HG03457 (cell line): Measurements from ENCODE around the gene EEPD1.
"Not testable (repeated sequence)": the region's sequence is repeated elsewhere in the genome, so short reads cannot be mapped to it uniquely, and the experiment has no call there.

Experiments
- ATAC-seq: cut with Tn5 transposase; IDR thresholded peaks from one replicate; pipeline ENCODE4 v1.9.1; 2021; ENCODE audit warnings: moderate number of reproducible peaks; ENCODE audit not compliant: unreplicated experiment

EEPD1 gene

DNA sequence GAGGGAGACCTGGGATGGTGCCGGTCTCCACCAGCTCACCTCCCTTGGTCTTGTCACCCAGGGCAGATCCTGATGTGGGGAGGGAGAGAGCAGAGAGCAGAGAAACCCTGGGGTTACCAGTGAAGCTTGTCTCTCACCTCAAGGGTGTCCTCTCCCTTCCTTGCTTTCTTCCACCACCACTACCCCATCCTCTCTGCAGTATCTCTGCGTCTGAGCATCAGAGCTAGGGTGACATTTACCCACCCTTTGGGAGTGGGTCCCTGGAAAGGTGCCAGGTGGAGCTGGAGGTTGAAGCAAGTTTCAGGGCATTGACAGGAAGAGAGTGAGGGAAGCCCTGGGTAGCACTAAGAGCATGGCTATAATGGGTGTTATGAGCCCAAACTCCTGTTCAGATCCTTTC is 161.4 kb downstream of the EEPD1 start:
- ATAC-seq: no peak

DNA sequence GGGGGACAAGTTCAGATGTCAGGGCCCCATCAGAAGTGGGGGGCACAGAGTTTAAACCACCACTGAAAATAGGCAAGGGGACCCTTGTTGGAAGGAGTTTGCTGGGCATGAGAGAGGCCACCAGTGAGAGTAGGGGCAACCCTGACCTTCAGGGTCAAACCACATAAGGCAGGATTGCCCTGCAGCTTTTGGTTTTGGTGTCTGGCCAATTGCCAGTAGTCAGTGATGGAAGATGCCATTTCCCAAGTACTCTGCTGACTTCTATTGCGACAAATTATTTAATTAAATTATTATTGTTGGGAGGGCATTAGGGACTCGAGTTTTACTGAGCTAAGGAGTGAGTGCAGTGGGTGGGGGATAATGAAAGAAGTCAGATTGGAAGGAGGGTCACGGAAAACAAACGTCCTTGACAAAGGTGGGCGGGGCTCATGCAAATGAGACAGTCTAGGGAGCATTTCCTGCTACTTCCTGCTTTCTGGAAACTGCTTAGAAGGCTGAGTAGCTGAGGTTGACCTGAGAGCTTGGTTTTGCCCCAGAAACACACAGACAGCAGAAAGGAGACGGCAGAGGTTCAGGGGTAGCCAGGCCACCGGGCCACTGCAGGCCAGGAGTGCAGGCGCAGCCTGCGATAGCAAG is 162.4 kb downstream of the EEPD1 start:
- ATAC-seq: no peak

DNA sequence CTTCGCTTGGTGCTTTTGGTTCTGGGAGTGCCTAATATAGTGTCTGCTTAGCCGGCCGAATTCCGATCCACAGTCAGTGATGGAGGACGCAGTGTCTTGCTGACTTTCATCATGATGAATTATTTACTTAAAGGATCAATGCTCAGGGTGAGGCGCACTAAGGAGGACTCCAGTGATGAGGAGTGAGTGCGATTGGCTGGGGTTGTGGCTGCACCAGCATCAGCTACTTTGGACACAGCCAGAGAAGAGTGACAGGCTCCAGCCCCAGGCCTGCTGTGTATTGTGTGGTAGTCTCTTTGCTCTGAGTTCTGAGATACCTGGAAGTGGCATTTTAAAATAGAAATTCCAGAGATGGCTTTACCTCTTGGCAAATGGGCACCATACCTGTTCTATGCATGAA is 163.3 kb downstream of the EEPD1 start:
- no peak for ATAC-seq

DNA sequence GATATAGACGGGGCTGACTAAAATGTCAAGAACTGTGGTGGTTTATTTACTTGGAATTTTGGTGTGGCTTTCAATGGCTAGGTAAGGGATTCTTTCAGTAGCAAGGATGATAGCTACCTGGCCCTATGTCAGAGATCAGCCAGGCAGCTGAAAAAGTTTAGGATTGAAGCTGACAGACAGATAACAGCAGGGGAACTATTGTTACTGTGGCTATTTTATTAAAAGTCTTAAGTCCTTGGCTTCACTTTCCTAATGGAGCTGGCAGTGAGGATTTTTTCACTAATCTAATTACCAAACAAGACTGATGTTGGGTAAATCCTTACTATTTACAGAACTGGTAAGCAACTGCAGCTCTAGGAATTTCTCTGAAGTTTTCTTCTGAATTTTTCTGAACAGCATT is 164.2 kb downstream of the EEPD1 start:
- no peak for ATAC-seq

DNA sequence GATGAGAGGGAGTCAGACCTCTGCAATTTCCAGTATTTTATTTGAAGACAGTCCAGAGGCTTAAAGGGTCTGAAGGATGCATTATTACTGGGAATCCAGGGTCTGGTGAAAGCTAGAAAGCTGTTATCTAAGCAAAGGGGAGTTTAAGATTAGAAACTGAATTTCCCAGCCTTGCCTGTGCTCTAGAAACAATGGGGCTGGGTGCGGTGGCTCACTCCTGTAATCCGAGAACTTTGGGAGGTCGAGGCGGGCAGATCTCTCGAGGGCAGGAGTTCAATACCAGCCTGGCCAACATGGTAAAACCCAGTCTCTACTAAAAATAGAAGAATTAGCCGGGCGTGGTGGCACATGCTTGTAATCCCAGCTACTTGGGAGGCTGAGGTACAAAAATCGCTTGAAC is 165.1 kb downstream of the EEPD1 start:
- ATAC-seq: no peak

DNA sequence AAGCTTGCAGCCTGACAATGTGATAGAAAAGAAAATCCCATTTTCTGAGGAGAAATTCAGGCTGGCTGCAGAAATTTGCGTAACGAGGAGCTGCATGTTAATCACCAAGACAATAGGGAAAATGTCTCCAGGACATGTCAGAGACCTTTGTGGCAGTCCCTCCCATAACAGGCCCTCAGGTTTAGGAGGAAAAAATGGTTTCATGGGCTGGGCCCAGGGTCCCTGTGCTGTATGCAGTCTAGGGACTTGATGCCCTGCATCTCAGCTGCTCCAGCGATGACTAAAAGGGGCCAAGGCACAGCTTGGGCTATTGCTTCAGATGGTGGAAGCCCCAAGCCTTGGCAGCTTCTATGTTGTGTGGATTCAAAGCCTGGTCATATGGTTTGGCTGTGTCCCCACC is 168.2 kb downstream of the EEPD1 start:
- ATAC-seq: not testable (repeated sequence)

DNA sequence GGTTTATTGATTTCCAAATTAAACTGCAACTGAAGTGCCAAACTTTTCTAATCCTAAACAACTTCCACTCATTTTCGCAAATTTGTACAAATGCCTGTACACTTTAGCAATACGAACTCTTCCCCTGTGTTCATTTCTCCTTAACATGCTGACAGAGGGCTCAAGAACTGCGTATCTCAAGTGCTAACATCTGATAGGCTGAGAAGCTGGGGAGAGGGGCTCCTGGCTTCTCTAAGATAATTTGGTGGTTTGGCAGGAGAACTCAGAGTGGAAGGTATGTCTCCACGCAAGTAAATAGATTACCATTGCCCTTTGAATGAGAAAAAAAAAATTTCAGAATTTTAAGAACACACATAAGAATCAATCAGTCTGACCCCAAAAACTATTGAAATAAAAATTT is 183.3 kb downstream of the EEPD1 start:
- ATAC-seq: no peak

DNA sequence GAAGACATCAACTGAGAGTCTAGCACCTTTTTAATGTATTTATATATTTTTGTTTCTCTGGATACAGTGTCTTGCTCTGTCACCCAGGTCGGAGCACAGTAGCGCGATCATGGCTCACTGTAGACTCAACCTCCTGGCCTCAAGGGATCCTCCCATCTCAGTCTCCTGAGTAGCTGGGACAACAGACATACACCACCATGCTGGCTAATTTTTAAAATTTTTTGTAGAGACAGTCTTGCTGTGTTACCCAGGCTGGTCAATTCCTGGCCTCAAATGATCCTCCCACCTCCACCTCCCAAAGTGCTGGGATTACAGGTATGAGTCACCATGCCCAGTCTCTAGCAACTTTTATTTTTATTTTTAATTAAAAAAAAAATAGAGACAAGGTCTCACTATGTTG is 185.2 kb downstream of the EEPD1 start:
- ATAC-seq: no peak

DNA sequence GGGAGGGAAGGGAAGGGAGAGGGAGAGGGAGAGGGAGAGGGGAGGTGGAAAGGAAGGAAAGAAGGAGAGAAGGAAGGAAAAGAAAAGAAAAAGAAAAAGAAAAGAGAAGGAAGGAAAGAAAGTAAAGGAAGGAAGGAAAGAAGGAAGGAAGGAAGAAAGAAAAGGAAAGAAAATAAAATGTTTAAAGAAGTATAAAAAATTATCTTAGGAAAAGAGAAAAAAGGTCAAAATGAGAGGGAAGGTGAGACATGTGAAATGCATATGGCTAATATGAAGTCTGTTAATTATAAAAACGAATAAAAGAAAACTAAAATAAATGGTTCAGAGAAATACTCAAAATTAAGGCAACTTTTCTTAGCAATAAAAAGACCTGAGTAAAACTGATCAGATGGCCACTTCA is 190.5 kb downstream of the EEPD1 start:
- ATAC-seq: no peak

DNA sequence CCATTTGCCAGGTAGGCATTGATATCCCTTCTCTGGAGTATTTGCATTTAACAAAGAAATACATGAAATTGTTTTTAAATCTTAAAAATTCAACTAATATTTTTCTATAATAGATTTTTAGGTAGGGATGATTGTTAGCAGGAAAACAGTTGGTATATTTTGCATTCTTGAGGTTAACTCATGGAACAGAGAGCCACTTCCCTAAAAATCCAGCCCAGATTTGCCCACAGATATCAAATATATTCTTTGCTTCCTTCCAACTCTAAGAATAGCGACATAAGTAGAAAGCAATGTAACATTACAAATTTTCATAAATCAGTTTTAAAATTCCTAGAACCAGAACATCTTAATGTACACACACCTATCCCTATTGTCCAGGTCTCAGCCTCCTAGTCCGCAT is 191.6 kb downstream of the EEPD1 start:
- no peak for ATAC-seq

DNA sequence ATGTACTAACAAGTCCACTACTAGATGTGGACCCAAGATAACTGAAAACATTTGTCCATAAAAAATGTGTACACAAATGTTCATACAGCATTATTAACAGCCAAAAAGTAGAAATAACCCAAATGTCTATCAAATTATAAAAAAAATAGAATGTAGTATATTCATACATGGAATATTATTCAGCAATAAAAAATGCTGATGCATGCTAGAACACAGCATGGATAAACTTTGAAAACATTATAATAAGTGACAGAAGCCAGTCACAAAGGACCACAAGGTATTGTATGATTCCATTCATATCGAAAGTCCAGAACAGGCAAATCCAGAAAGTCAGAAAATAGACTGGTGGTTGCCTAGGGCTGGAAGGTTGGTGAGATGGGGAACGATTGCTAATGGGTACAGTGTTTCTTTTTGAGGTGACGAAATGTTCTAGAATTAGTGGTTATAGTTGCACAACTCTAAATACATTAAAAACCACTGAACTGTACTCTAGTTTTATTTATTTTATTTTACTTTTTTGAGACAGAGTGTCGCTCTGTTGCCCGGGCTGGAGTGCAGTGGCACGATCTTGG is 193.3 kb downstream of the EEPD1 start:
- ATAC-seq: no peak

DNA sequence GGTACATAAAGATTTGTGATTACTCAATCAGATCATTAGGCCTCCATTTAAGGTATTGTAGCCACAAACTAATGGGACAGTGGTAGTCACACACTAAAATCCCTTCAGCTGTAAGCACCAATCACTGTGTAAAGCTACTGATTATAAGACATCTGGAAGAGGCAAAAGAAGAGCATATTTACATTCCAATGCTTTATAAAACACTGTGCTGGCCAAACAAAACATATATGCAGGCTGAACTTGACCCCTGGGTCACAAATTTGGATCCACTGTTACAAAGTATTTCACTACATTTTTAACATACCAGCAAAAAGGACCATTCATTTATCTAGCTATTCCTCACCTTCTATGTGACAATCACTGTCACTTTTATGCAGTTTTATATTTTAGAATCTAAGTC is 195.2 kb downstream of the EEPD1 start:
- no peak for ATAC-seq

DNA sequence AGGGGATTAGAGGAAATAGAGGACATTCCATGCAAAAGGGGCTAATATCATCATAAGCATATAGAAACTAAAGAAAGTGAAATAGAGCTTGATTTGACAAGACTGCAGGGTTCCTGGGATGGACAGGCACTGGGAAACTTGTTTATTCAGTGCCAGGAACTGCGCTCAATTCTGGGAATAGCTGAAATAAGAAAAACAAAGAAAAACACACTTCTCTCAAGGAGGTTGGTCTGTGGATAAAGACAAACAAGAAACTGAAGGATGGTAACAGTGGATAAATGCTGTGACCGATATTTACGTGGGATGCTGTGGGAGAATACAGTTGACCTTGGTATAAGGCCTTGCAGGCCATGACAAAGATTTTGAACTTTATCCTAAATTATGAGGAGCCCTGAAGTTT is 195.7 kb downstream of the EEPD1 start:
- no peak for ATAC-seq

DNA sequence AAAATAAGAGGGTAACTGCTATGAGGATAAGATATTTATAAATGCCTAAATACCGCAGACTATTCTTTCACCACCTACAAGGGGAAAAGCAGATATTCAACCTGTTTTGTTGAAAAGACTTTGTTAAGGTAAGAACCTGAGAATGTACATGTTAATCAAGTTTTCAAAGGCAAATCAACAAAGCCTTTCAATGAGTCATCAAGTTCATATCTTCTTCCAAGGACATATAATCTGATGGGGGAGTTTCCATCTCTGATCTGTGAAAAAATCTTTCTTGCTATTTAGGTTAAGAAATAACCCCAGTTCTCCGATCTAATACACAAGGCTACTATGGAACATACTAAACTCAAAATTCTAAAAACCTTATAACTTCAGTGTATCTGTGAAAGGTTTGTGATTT is 196.6 kb downstream of the EEPD1 start:
- ATAC-seq: no peak
